OCI-LY7 (cell line): ENCODE measurements around the gene PGC. TPM values are rescaled to one million over a fixed set of nuclear protein-coding genes. Genes with fewer than 3 reads are reported as not detected.

Experiments
- BruUV-seq: library from RNA; stranded (reverse); fragments of 400-500 nt; replicated peaks from 2 replicates; lab custom pipeline; 2021; lab: Mats Ljungman, UMichigan
- CTCF ChIA-PET: fragments of 300-600 bp; sonication (Branson Sonifier 250); formaldehyde crosslinking; loops from one replicate; lab custom pipeline; 2022; ENCODE audit warnings: antibody characterized with exemption; ENCODE audit not compliant: unreplicated experiment; lab: Charles Lee
- POLR2A ChIA-PET: fragments of 300-600 bp; sonication (Branson Sonifier 250); formaldehyde crosslinking; loops from one replicate; lab custom pipeline; 2022; ENCODE audit warnings: antibody characterized with exemption; lab: Charles Lee
- DNase-seq: peaks from one replicate; pipeline ENCODE4 v3.0.0-alpha.2; 2015; ENCODE audit warnings: low spot score
- H2AFZ ChIP-seq: fragments of 200-600 bp; sonication (generic), shearing (Covaris generic); 2 replicates; pipeline ENCODE4 v1.6.1; 2014; ENCODE audit warnings: mild to moderate bottlenecking, antibody characterized with exemption, low read length, moderate library complexity
- H3K27ac ChIP-seq: fragments of 200-600 bp; sonication (generic); 2 replicates; pipeline ENCODE4 v1.5.1; 2014; ENCODE audit warnings: mixed run types, low read depth, mild to moderate bottlenecking, moderate library complexity, low read length, inconsistent platforms; ENCODE audit not compliant: poor library complexity, severe bottlenecking
- H3K36me3 ChIP-seq: fragments of 200-600 bp; sonication (generic); 2 replicates; pipeline ENCODE4 v1.6.1; 2014; ENCODE audit warnings: mild to moderate bottlenecking, antibody characterized with exemption, low read length, moderate library complexity, mixed read lengths; ENCODE audit not compliant: insufficient read depth
- H3K4me1 ChIP-seq: fragments of 200-600 bp; sonication (generic); 2 replicates; pipeline ENCODE4 v1.5.1; 2014; ENCODE audit warnings: mild to moderate bottlenecking, low read length; ENCODE audit not compliant: insufficient read depth, poor library complexity, severe bottlenecking
- H3K4me2 ChIP-seq: fragments of 200-600 bp; sonication (generic); 2 replicates; pipeline ENCODE4 v1.6.1; 2014; ENCODE audit warnings: mild to moderate bottlenecking, low read length
- H3K4me3 ChIP-seq: fragments of 200-600 bp; sonication (generic); 2 replicates; pipeline ENCODE4 v1.5.1; 2014; ENCODE audit warnings: mild to moderate bottlenecking, low read depth, low read length; ENCODE audit not compliant: poor library complexity, severe bottlenecking
- H3K79me2 ChIP-seq: fragments of 200-600 bp; sonication (generic); 2 replicates; pipeline ENCODE4 v1.6.1; 2016; ENCODE audit warnings: low read depth, mild to moderate bottlenecking, low read length, moderate library complexity, mixed read lengths; ENCODE audit not compliant: insufficient read depth
- H3K9me2 ChIP-seq: fragments of 200-600 bp; sonication (generic); 2 replicates; pipeline ENCODE4 v1.6.1; 2016; ENCODE audit warnings: mild to moderate bottlenecking, low read length, mixed read lengths; ENCODE audit not compliant: insufficient read depth
- H3K9me3 ChIP-seq: fragments of 200-600 bp; sonication (generic); 2 replicates; pipeline ENCODE4 v1.6.1; 2014; ENCODE audit warnings: mild to moderate bottlenecking, mixed run types, low read length, mixed read lengths
- H4K20me1 ChIP-seq: fragments of 200-600 bp; sonication (generic); 2 replicates; pipeline ENCODE4 v1.6.1; 2014; ENCODE audit warnings: mild to moderate bottlenecking, antibody characterized with exemption, low read length, moderate library complexity, mixed read lengths; ENCODE audit not compliant: insufficient read depth
- EZH2phosphoT487 ChIP-seq: fragments of 200-600 bp; sonication (generic); IDR thresholded peaks from 2 replicates; pipeline ENCODE4 v1.6.1; 2018; ENCODE audit warnings: low read depth, borderline replicate concordance, mild to moderate bottlenecking, mixed run types, antibody characterized with exemption, low read length, moderate library complexity, mixed read lengths
- intact Hi-C: fragments of 100-400 bp; cut with micrococcal nuclease; formaldehyde crosslinking; loops from one replicate; pipeline ENCODE4 v1.10.0; 2022; ENCODE audit not compliant: unreplicated experiment
- small RNA-seq: library from RNA; depleted of rRNA; stranded (forward); fragments of <200 nt; gene quantifications from one replicate; pipeline ENCODE3, GENCODE V24; 2014
- total RNA-seq, 2 experiments: library from RNA; depleted of rRNA in 1 of 2; stranded (reverse); fragments of >200 nt in 1 of 2; shearing (Covaris generic) in 1 of 2; gene quantifications; 2 replicates each; pipeline ENCODE4 v1.2.3, GENCODE V29; 2014 to 2022
- TF ChIP-seq, protein P1 (sequence below): fragments of 200-600 bp; sonication (generic); conservative IDR thresholded peaks from 2 replicates; pipeline ENCODE4 v1.5.1; 2014; ENCODE audit warnings: mild to moderate bottlenecking, antibody characterized with exemption, low read length, moderate library complexity, mixed read lengths

PGC gene
- total RNA-seq, 2 experiments from 2014 or later = not detected

DNA sequence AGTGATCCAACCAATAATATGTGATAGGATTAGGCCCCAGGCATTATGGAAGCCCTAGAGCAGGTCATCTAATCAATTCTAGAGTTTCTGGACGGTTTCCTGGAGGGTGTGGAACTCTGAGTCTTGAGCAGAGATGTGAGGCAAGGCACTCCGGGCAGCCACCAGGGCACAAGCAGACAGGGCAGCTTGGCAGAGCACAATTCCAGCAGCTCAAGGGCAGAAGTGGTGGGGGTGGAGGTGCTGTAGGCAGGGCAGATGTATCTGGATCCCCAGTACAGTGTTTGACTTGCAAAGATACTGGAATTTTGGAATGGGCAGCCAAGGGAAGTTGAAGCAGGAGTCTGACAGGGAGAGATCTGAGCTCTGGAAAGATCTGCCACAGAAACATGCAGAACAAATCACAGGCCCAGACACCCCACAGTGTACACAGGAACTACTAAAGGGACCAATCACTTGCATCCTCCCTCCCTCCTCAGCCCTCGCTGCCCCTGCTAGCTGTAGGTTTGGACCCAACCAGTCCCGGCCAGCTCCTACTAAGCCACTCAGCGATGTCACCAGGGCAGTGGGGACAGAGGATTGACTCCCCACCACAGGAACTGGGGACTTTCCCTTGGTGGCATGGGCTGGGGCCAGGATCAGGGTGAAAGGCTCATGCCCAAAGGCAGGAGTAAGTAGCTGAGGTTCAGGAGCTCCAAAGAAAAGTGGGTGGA lies 58.8 kb downstream of the PGC start:
- BruUV-seq = no TSS peak
- no peaks in the 10 kb centered on the region for H3K79me2 ChIP-seq
- H3K4me2 ChIP-seq = no peak overlapping the region
- H3K27ac ChIP-seq = no peak overlapping the region
- H3K4me3 ChIP-seq = no peak overlapping the region
- peaks cover 76% of the 10 kb centered on the region for H3K36me3 ChIP-seq
- H2AFZ ChIP-seq = no peak overlapping the region
- CTCF ChIA-PET = no interaction called here
- H3K4me1 ChIP-seq = peaks cover 6% of the 10 kb centered on the region
- no peak for TF ChIP-seq EZH2phosphoT487
- TF ChIP-seq, protein P1, sequence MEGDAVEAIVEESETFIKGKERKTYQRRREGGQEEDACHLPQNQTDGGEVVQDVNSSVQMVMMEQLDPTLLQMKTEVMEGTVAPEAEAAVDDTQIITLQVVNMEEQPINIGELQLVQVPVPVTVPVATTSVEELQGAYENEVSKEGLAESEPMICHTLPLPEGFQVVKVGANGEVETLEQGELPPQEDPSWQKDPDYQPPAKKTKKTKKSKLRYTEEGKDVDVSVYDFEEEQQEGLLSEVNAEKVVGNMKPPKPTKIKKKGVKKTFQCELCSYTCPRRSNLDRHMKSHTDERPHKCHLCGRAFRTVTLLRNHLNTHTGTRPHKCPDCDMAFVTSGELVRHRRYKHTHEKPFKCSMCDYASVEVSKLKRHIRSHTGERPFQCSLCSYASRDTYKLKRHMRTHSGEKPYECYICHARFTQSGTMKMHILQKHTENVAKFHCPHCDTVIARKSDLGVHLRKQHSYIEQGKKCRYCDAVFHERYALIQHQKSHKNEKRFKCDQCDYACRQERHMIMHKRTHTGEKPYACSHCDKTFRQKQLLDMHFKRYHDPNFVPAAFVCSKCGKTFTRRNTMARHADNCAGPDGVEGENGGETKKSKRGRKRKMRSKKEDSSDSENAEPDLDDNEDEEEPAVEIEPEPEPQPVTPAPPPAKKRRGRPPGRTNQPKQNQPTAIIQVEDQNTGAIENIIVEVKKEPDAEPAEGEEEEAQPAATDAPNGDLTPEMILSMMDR = no peak
- intact Hi-C loops = no loop called here
- POLR2A ChIA-PET = no interaction called here
- DNase-seq = no peak
- H3K9me3 ChIP-seq = no peaks in the 10 kb centered on the region
- H3K9me2 ChIP-seq = no peaks in the 10 kb centered on the region
- no peaks in the 10 kb centered on the region for H4K20me1 ChIP-seq

DNA sequence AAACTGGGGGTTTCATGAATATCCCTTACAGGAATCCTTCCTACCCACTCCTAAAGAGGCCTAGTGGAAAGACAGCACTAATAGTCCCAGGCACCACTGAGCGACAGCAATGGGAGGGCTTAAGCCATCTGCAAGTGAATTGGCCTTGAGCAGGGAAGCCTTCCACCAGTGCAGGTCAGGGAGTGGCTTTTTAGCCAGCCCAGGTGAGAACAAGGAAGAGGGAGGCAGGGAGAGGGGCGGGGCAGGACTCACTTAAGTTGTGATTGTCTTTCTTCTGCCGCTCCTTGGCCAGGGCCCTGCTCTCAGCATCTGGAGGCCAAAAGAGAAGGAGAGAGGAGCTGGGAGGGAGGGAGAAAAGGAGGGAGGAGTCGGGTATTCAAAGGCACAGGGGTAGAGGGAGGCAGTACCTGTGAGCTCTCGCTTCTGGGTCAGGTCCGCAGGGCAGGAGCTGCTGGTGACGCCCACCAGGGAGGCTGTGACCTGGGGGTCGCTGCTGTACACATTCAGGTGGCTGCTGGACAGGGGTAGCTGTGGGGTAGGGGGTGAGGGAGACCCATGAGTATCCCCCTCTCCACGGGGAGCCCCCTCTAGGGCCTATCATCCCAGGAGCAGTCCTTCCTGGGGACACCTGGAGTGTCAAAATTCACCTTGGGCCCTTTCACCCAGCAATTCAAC lies 59.6 kb downstream of the PGC start:
- intact Hi-C loops = no loop called here
- Histone ChIP-seq H3K4me3 (no peak overlapping the region), H3K79me2 (no peaks in the 10 kb centered on the region), H3K27ac (no peak overlapping the region), H2AFZ (no peak overlapping the region), H3K9me3 (no peaks in the 10 kb centered on the region), H3K4me2 (no peak overlapping the region), H3K9me2 (no peaks in the 10 kb centered on the region), H4K20me1 (no peaks in the 10 kb centered on the region), H3K4me1 (peaks cover 9% of the 10 kb centered on the region), H3K36me3 (peaks cover 76% of the 10 kb centered on the region)
- ChIA-PET POLR2A (no interaction called here), CTCF (no interaction called here)
- no TSS peak for BruUV-seq
- no peak for TF ChIP-seq EZH2phosphoT487
- TF ChIP-seq, protein P1 = no peak
- no peak for DNase-seq

Small RNA genes within 50 kb of the gene (small RNA-seq; reads per million reads assigned to genes)
- not detected for gene AL365205.2
- gene AL365205.3 = not detected

Other genes starting within 250 kb of the PGC start
- 5.1 and 6.3 TPM in 2 replicates for gene FOXP4, start 201.0 kb downstream of the PGC start, total RNA-seq (2014; rRNA removed; shearing (Covaris generic))
- gene FOXP4, start 201.0 kb downstream of the PGC start, total RNA-seq (2022) = 26.3 and 26.7 TPM in 2 replicates
- gene MDFI, start 108.9 kb downstream of the PGC start, total RNA-seq (2014; rRNA removed; shearing (Covaris generic)) = not detected in 2 replicates
- gene MDFI, start 108.9 kb downstream of the PGC start, total RNA-seq (2022) = not detected in 2 replicates
- 25.3 and 36.8 TPM in 2 replicates for gene TFEB, start 11.8 kb downstream of the PGC start, total RNA-seq (2014; rRNA removed; shearing (Covaris generic))
- 48.6 and 60.0 TPM in 2 replicates for gene TFEB, start 11.8 kb downstream of the PGC start, total RNA-seq (2022)
- 5.6 and 8.2 TPM in 2 replicates for gene FRS3, start 32.5 kb upstream of the PGC start, total RNA-seq (2014; rRNA removed; shearing (Covaris generic))
- 7.9 and 8.7 TPM in 2 replicates for gene FRS3, start 32.5 kb upstream of the PGC start, total RNA-seq (2022)
- 0.93 and 1.8 TPM in 2 replicates for gene PRICKLE4, start 33.4 kb upstream of the PGC start, total RNA-seq (2014; rRNA removed; shearing (Covaris generic))
- 1.2 and 2.6 TPM in 2 replicates for gene PRICKLE4, start 33.4 kb upstream of the PGC start, total RNA-seq (2022)
- gene TOMM6, start 40.3 kb upstream of the PGC start, total RNA-seq (2014; rRNA removed; shearing (Covaris generic)) = 84.9 and 131 TPM in 2 replicates
- gene TOMM6, start 40.3 kb upstream of the PGC start, total RNA-seq (2022) = 213 and 277 TPM in 2 replicates
- gene USP49, start 148.0 kb upstream of the PGC start, total RNA-seq (2014; rRNA removed; shearing (Covaris generic)) = 7.4 and 9.0 TPM in 2 replicates
- gene USP49, start 148.0 kb upstream of the PGC start, total RNA-seq (2022) = 17.8 and 21.4 TPM in 2 replicates
- gene MED20, start 173.7 kb upstream of the PGC start, total RNA-seq (2014; rRNA removed; shearing (Covaris generic)) = 27.7 and 30.7 TPM in 2 replicates
- 33.2 and 35.2 TPM in 2 replicates for gene MED20, start 173.7 kb upstream of the PGC start, total RNA-seq (2022)
- 36.1 and 41.9 TPM in 2 replicates for gene BYSL, start 174.1 kb upstream of the PGC start, total RNA-seq (2014; rRNA removed; shearing (Covaris generic))
- gene BYSL, start 174.1 kb upstream of the PGC start, total RNA-seq (2022) = 43.7 and 54.5 TPM in 2 replicates
- 229 and 319 TPM in 2 replicates for gene CCND3, start 194.4 kb upstream of the PGC start, total RNA-seq (2014; rRNA removed; shearing (Covaris generic))
- gene CCND3, start 194.4 kb upstream of the PGC start, total RNA-seq (2022) = 244 and 303 TPM in 2 replicates